ENCODE results near the gene INPP5E.
A peak's percentile ranks its signal among the peaks of the same experiment; 100 is the strongest.

DNA sequence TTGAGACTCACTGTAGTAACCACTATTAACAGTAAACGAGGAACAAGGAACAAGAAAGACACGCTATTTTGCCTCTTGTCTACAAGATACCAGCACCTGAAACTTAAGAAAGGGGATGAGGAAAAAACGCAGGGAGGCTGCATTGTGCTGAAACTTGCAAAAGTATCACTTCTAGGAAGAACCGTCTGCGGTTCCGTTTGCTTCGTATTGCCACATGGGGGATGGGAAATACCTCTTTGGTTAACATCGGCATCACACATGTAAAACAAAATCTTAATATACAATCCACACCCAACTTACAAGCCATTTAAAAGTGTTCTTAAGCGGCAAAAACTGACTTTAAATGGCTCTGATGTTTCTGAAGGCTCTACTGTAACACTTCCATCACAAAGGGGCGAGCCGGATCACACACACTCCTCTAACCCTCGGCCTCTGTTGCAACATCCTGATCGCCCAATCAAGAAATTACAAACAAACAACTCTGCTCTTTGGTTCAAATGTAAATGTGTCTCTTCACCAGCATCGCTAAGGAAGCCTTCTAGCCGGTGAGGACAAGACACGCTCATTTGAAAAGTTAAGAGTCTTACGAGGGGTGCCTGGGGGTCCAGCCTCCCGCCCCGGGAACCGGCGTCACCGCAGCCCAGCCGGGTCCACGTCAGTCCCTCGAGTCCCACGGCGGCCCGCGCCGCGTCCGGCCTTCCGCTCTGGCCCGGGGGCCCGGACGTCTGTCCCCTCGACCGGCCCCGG, 42.6 kb upstream of the INPP5E start:
- 0 out of 2 replicates have a peak, but pooled peaks have one; percentile 3 for TF ChIP-seq POLR2AphosphoS5 (IDR thresholded peaks at IDR 0.05; ENCODE audit: low read depth, low read length)
- TF ChIP-seq SIN3A (IDR thresholded peaks at IDR 0.05; ENCODE audit: borderline replicate concordance, insufficient read depth, low read length), result no peak
- no peak for TF ChIP-seq TAF1 (IDR thresholded peaks at IDR 0.05; ENCODE audit: borderline replicate concordance, insufficient read depth, low read length)
